ENCODE results near the gene CRP. TPM values are rescaled to one million over a fixed set of nuclear protein-coding genes. Genes with fewer than 3 reads are reported as not detected.

Gene CRP
- total and polyA plus RNA-seq, 2 experiments from 2014 or later: not detected

DNA sequence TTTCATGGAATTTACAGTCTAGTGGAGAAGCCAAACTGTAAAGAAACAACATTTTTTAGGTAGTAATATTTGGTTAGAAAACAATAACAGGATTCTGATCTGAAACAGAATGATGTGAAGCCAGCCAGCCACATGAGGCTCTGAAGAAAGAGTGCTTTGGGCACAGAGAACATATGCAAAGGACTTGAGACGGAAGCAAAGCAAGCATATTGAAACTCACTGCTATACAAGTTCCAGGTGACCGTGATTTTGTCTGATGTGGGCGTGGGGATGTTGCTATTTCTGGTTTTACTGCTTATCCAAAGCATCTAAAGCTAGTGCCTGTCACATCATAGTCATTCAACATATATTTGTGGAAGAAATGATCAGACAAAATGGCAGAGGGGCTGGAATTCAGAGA lies 14.7 kb downstream of the CRP start:
- no peaks in the 10 kb centered on the region for H3K9me3 ChIP-seq (ENCODE audit: low read depth)
- no peak for DNase-seq (ENCODE audit: low read depth in 1 of 2, low spot score in 1 of 2)
- no peak overlapping the region for H3K4me3 ChIP-seq
- H3K36me3 ChIP-seq: no peaks in the 10 kb centered on the region
- H3K27me3 ChIP-seq: no peaks in the 10 kb centered on the region
- TF ChIP-seq, protein P1, sequence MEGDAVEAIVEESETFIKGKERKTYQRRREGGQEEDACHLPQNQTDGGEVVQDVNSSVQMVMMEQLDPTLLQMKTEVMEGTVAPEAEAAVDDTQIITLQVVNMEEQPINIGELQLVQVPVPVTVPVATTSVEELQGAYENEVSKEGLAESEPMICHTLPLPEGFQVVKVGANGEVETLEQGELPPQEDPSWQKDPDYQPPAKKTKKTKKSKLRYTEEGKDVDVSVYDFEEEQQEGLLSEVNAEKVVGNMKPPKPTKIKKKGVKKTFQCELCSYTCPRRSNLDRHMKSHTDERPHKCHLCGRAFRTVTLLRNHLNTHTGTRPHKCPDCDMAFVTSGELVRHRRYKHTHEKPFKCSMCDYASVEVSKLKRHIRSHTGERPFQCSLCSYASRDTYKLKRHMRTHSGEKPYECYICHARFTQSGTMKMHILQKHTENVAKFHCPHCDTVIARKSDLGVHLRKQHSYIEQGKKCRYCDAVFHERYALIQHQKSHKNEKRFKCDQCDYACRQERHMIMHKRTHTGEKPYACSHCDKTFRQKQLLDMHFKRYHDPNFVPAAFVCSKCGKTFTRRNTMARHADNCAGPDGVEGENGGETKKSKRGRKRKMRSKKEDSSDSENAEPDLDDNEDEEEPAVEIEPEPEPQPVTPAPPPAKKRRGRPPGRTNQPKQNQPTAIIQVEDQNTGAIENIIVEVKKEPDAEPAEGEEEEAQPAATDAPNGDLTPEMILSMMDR (IDR thresholded peaks at IDR 0.05; ENCODE audit: low read depth, low read length): no peak
- no peaks in the 10 kb centered on the region for H3K4me1 ChIP-seq (ENCODE audit: low read depth)
- no peak overlapping the region for H3K27ac ChIP-seq

DNA sequence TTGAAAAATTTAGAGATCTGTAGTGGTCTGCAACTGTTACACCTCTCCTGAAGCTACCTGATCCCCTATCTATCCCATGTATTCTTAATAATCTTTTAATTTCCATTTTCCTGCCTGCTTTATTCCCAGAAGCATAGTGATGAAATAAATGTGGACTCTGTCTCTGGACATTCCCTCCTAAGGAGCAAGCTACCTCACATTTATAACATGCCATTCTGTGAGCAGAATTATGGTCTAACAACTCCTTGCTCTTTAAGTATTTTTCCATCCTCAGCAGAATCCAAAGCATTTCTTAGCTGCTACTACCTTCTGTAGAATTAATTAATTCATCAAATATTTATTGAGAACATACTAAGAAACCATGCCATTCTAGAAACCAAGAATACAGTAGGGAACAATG lies 15.1 kb downstream of the CRP start:
- H3K4me3 ChIP-seq: no peak overlapping the region
- no peaks in the 10 kb centered on the region for H3K9me3 ChIP-seq (ENCODE audit: low read depth)
- H3K27me3 ChIP-seq: no peaks in the 10 kb centered on the region
- no peak overlapping the region for H3K27ac ChIP-seq
- H3K36me3 ChIP-seq: no peaks in the 10 kb centered on the region
- TF ChIP-seq, protein P1 (IDR thresholded peaks at IDR 0.05; ENCODE audit: low read depth, low read length): no peak
- H3K4me1 ChIP-seq (ENCODE audit: low read depth): no peaks in the 10 kb centered on the region
- DNase-seq (ENCODE audit: low read depth in 1 of 2, low spot score in 1 of 2): no peak

DNA sequence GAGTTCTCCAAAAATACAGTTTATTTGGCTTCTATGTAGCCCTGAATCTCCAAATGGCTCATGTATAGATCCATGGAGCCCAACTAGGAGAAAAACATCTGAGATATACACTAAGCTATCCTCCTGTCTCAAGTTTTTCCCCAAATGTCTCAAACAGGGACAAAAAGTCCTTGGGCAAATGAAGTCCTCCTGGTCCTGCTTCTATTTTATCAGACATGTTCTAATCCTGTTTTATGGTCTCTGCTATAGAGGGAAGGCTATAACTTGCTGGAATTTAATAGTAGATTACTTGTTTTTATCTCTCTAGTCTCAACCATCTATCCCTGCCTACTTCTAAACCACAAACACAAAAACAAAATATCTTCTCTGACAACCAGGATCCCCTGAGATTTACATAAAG lies 26.9 kb downstream of the CRP start:
- TF ChIP-seq, protein P1 (IDR thresholded peaks at IDR 0.05; ENCODE audit: low read depth, low read length): no peak
- no peaks in the 10 kb centered on the region for H3K27me3 ChIP-seq
- no peak overlapping the region for H3K27ac ChIP-seq
- H3K4me1 ChIP-seq (ENCODE audit: low read depth): no peaks in the 10 kb centered on the region
- H3K9me3 ChIP-seq (ENCODE audit: low read depth): no peaks in the 10 kb centered on the region
- H3K4me3 ChIP-seq: no peak overlapping the region
- no peaks in the 10 kb centered on the region for H3K36me3 ChIP-seq
- no peak for DNase-seq (ENCODE audit: low read depth in 1 of 2, low spot score in 1 of 2)

DNA sequence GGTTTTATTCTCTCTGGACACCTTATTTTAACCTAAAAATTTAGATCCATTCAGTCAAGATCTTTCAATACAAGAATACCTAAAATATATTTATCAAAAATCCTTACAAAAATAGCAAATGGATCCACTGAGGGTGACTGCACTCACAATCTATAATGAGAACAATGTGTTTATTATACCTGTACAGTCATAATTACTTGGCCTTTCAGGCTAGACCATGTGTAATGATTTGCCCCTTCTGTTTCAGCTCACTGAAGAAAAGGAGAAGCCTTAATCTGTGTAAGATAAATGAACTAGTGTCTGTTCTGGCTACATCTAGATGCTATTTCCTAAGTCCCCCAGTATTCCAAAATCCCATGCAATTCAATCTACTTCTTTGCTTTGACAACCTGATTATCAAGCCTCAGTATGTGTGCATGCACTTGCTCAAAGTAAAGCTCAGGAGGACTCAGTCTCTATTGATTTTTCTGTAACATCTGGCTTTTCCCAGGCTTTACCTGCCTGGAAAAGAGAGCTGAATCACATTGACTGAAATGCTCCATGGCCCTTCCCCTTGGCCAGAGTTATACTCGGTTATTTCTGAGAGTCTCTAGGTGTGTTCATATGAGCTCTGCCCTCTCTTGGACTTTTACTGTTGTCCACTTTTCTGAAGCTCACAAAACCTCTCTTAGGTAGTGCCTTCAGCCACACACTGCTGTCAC lies 27.6 kb downstream of the CRP start:
- no peaks in the 10 kb centered on the region for H3K27me3 ChIP-seq
- no peak for DNase-seq (ENCODE audit: low read depth in 1 of 2, low spot score in 1 of 2)
- TF ChIP-seq, protein P1 (IDR thresholded peaks at IDR 0.05; ENCODE audit: low read depth, low read length): no peak
- no peaks in the 10 kb centered on the region for H3K9me3 ChIP-seq (ENCODE audit: low read depth)
- H3K4me1 ChIP-seq (ENCODE audit: low read depth): no peaks in the 10 kb centered on the region
- no peak overlapping the region for H3K4me3 ChIP-seq
- H3K36me3 ChIP-seq: no peaks in the 10 kb centered on the region
- no peak overlapping the region for H3K27ac ChIP-seq

DNA sequence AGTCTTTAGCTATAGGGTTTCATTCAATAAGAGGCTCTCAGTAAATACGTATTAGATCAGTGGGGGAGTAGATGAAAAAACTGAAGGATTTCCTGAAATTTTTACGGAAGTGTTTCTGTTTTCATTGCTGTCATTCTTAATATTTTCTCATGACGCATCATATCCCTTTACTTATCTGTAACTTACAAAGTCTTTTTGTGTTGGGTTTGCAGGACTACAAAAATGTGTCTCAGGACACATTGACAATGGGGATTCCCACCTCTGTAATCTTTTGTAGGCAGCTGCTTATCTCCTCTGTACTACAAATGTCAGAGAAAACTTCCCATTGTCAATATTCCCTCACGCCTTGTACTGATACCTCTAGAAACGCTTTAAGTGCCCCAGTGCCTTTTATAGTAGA lies 35.5 kb downstream of the CRP start:
- Histone ChIP-seq H3K9me3 (ENCODE audit: low read depth) (no peaks in the 10 kb centered on the region), H3K27me3 (no peaks in the 10 kb centered on the region), H3K27ac (no peak overlapping the region), H3K4me1 (ENCODE audit: low read depth) (no peaks in the 10 kb centered on the region), H3K36me3 (no peaks in the 10 kb centered on the region), H3K4me3 (no peak overlapping the region)
- no peak for DNase-seq (ENCODE audit: low read depth in 1 of 2, low spot score in 1 of 2)
- TF ChIP-seq, protein P1 (IDR thresholded peaks at IDR 0.05; ENCODE audit: low read depth, low read length): no peak

Data from cardiac muscle cell (in vitro differentiated cells and primary cell).